GM12872 (cell line): ENCODE data around the gene NFATC3.

ENCODE experiments used
- TF ChIP-seq, protein P1 (sequence below): IDR thresholded peaks from 3 replicates; pipeline ENCODE4 v1.5.1; 2011; ENCODE audit warnings: low read depth, mild to moderate bottlenecking, low read length, moderate library complexity; ENCODE audit not compliant: insufficient read depth

Gene NFATC3

DNA sequence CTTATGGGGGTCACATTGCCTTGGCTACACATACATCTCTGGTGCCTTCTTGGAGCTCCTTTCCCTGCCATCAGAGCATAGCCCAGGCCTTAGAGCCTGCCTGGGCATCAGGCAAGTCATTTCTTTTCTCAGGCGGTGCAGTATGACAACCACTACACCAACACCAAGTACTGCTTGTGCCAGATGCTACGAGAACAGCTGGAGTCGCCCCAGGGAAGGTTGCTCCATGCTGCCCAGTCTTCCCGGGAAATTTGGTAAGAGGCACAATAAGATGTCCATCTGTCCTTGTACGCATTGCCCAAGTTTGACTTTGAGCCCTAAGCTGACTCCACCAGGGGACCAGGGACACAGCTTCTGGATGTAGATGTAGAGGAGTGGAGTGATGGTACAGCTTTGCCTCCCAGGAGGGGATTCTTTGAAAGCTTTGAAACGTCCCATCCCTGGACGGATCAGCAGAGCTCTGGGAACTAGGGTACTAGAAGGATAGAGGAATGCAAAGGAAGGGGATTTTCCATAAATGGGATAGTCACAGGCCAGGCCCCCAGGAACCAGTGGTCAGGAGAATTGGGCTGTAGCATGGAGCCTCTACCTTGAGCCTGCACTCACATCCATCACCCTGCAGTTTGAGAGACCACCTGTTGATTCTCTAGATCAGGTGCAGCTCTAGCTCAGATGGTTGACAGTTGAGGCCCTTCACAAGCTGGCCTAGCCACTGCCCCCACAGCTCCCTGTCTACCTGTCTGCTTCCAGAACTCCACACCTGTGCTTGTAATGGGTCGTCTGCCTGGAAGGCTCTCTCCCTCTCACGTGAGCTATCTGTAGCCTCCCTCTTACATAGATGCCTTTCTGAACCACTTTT lies 11.0 kb upstream of the NFATC3 start:
- TF ChIP-seq, protein P1, sequence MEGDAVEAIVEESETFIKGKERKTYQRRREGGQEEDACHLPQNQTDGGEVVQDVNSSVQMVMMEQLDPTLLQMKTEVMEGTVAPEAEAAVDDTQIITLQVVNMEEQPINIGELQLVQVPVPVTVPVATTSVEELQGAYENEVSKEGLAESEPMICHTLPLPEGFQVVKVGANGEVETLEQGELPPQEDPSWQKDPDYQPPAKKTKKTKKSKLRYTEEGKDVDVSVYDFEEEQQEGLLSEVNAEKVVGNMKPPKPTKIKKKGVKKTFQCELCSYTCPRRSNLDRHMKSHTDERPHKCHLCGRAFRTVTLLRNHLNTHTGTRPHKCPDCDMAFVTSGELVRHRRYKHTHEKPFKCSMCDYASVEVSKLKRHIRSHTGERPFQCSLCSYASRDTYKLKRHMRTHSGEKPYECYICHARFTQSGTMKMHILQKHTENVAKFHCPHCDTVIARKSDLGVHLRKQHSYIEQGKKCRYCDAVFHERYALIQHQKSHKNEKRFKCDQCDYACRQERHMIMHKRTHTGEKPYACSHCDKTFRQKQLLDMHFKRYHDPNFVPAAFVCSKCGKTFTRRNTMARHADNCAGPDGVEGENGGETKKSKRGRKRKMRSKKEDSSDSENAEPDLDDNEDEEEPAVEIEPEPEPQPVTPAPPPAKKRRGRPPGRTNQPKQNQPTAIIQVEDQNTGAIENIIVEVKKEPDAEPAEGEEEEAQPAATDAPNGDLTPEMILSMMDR = no peak

DNA sequence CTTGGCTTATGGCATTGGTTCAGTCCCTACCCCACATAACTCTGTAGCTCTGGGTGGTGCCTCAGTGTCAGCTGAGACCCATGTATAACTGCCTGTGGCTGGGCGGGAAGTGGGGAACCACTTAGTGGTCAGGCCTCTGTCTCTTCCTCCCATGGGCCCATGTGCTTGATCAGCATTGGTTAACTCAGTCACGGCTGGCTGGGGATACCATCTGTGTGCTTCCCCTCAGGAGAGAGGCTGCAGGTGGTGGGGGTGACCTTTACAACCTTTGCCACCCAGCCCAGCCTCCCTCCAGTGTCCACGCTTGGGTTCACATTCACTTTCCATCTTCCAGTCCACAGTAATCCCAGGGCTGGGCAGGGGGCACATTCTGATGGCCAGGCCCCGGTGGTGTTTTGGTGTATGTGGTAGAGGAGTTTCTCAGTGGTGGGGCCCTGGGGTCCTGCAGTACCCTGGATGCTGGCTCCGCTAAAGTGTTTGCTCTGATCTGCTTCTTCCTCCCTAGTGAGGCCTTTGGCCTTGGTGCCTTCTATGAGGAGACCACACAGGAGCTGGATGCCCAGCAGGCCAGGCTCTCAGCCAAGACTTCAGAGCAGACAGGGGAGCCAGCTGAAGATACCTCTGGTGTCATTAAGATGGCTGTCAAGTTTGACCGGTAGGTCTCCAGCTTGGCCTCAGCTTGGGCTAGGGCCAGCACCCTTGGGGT lies 10.2 kb upstream of the NFATC3 start:
- TF ChIP-seq, protein P1 = no peak

DNA sequence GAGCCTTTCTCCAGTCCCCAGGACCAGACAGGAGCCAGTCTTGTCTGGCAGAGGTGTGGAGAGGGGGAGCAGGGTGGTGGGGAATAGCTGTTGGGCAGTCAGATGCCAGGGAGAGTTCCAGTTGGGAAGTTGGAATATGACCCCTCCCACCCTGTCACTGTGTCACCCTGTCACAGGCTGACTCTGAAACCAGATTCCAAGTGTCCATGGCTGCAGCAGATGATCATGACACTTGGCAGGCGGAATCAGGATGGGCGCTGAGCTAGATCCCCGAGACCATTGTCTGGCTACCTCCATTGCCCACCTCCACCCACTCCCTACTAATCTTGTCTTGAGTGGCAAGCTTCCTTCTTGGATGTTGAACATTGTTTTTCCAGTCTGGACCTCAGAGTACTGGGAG lies 9.2 kb upstream of the NFATC3 start:
- TF ChIP-seq, protein P1 = no peak

DNA sequence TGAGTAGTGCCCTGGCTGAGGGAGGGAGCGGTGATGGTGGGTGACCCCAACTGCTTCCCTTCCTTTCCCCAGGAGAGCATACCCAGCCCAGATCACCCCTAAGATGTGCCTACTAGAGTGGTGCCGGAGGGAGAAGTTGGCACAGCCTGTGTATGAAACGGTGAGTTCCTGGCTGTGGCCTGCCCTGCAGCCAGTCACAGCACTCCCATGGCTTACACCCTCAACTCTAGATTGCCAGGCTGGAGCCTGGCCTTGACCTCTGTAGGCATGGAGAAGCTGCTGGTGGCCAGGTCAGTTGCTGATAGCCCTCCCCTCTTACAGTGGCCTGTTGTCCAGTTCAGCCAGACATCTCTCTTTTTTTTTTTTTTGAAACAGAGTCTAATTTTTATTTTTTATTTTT lies 8.6 kb upstream of the NFATC3 start:
- TF ChIP-seq, protein P1 = no peak

- TF ChIP-seq, protein P1 = no peak
Measured at GRCh38 chr16:68077866-68078700, 7.1 kb upstream of the NFATC3 start.

DNA sequence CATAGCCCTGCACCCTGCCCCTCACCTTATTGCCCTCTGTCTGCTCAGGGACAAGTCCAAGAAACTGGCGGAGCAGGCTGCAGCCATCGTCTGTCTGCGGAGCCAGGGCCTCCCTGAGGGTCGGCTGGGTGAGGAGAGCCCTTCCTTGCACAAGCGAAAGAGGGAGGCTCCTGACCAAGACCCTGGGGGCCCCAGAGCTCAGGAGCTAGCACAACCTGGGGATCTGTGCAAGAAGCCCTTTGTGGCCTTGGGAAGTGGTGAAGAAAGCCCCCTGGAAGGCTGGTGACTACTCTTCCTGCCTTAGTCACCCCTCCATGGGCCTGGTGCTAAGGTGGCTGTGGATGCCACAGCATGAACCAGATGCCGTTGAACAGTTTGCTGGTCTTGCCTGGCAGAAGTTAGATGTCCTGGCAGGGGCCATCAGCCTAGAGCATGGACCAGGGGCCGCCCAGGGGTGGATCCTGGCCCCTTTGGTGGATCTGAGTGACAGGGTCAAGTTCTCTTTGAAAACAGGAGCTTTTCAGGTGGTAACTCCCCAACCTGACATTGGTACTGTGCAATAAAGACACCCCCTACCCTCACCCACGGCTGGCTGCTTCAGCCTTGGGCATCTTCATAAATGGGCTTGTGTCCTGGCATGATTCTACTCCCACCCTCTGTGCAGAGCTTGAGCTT lies 6.3 kb upstream of the NFATC3 start:
- TF ChIP-seq, protein P1 = no peak

DNA sequence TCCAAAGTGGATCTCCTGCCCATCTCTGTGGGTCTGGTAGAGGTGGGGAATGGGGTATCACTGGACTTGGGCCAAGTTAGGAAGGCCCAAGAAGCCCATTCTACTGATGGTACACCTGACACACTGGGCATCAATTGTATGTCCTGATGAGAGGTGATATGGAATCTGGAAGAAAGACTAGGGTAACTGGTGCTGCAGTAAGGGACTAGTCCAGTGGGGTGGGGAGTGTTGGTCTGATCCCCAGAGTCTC lies 5.9 kb upstream of the NFATC3 start:
- TF ChIP-seq, protein P1 = no peak
